Ecto neural progenitor cell (in vitro differentiated cells): Measurements from ENCODE around the gene TTC39C.
"Not testable (repeated sequence)": the region's sequence is repeated elsewhere in the genome, so short reads cannot be mapped to it uniquely, and the experiment has no call there.

ENCODE experiments used
- DNase-seq: peaks from one replicate; pipeline ENCODE4 v3.0.0-alpha.2; 2018; ENCODE audit warnings: low spot score

TTC39C gene

GRCh38 chr18:24018299-24018886 is 3.8 kb downstream of the TTC39C start:
- DNase-seq, result no peak

DNA sequence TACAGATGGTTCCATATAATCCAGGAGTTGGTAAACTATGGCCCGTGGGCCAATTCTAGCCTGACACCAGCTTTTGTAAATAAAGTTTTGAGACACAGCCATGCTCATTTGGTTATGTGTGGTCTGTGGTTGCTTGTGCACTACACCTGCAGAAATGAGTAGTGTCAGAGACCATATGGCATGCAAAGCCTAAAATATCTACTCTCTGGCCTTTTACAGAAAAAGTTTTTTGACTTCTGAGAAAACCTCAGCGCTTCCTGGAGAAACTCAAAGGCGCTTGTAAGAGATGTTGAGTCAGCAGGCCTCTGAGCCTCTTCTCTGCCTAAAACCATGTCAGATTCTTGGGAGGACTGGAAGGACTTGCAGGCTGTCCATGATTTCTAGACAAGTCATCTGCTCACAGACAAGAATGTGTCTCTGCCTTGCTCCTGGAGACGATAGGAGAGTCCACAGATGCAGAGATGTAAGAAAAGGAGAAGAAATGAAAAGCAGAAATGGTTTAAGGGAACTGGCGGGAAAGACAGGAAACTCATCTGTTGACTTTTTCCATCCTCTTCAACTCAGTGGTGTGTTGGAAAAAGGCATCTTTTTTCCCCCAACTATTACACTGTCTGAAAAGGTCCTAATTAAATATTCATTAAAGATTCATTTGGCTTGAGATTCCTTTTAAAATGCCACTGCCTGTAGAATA is 5.2 kb downstream of the TTC39C start:
- no peak for DNase-seq

- DNase-seq, result no peak
Observed at GRCh38 chr18:24021505-24021904, 7.0 kb downstream of the TTC39C start.

DNA sequence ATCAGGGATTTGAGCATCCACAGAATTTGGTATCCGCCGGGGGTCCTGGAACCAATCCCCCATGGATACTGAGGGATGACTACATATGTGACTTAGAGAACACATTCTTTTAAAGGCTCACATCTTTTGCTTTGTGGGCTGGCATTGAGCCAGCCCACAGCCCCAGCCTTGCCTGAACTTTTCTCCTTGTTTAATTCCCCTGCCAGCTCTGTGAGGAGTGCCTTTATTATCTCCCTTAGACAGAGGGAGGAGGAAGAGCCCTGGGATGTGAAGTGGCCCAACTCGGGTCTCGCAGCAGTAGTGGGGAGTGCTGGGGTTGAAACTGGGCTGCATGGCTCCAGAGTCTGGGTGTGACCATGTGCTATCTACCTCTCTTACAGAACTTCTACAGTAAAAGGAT is 7.6 kb downstream of the TTC39C start:
- no peak for DNase-seq

DNA sequence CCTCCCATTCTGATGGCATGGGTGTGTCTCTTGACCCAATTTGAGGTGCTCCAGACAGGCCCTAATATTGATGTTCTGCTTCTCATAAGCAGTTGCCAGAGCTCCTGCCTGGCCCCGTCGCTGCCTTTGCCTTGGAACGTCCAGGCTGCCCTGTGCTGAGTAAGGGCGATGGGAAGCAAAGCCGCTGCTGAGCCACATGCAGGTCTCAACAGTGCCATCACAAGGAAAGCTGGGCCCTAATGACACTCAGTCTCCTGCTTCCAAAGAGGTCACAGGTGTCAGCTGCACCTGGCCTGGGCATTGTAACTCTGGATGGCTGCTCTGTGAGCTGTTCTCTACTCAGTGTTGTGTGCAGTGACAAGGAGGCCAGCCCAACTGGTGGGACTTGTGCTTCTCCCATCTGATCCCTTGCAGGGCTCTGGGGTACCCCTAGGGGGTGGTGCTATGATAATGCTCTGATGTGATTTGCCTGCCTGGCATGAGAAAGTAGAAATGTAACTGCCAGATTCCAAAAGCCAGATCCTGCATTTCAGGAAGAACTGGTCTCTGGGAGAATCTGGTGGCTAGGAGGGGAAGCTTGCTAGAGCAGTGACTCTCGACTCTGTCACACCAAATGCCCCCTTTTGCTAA is 8.7 kb downstream of the TTC39C start:
- peak; percentile 54 for DNase-seq

DNA sequence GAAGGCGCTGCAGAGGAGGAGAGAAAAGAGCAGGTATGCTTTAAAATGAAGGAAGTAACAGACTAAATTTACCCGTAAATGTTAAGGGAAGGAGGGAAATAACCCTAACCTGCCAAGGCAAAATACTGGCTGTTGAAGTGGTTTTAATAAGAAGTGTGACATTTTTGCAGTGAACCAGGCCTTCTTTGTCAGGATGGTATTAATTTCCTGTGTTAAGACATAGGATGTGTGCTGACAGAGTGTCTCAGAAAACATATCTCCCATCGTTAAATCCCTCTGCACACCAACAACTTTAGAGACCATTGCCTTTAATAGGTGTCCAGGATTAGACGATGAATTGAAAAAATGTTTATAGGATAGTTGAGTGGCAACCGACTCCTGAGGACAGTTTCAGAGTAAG is 9.9 kb downstream of the TTC39C start:
- DNase-seq, result no peak

GRCh38 chr18:24026457-24026856 is 11.9 kb downstream of the TTC39C start:
- no peak for DNase-seq

DNA sequence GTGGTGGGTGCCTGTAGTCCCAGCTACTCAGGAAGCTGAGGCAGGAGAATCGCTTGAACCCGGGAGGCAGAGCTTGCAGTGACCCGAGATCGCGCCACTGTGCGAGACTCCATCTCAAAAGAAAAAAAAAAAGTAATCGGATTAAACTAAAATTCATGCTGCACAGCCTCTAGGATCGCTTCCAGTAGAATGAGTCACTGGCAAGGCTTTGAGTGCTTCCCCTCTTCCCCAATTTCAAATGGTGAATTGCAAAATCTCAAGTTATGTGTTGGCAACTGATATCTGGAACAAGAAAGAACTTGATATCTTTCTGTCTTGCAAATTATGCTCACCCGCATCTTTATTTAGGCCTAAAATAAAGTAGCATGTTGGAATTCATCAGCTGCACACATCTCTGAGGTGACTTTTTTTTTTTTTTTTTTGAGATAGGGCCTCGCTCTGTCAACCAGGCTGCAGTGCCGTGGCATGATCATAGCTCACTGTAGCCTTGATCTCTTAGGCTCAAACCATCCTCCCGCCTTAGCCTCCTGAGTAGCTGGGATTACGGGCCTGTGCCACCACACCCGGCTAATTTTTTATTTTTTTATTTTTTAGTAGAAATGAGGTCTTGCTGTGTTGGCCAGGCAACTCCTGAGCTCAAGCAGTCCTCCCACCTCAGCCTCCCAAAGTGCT is 12.7 kb downstream of the TTC39C start:
- no peak for DNase-seq

DNA sequence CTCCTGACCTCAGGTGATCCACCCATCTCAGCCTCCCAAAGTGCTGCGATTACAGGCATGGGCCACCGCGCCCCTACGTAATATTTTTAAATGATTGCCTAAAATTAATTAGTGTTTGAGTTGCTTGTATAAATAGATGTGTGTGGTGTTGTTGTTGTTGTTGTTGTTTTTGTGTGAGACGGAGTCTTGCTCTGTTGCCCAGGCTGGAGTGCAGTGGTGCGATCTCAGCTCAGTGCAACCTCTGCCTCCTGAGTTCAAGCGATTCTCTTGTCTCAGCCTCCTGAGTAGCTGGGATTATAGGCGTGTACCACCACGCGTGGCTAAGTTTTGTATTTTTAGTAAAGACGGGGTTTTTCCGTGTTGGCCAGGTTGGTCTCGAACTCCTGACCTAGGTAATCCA is 14.4 kb downstream of the TTC39C start:
- not testable (repeated sequence) for DNase-seq

DNA sequence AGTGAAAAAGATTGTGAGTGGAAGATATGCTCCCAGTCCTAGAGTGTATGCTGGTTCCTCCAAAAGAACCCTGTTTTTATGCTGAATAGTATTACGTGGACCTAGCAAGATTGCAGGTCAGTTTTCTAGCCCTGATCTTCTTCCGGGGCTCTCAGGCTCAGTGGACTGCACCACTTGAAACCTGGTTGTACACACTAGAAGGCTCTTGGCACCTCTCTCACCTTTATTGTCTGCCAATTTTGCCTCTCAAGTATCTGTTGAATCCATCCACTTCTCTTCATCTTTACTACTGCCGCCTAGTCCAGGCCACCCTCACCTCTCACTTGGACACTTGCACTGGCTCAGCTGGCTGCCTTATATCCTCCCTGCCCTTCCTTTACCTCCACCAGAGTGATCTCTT is 16.8 kb downstream of the TTC39C start:
- DNase-seq, result no peak

DNA sequence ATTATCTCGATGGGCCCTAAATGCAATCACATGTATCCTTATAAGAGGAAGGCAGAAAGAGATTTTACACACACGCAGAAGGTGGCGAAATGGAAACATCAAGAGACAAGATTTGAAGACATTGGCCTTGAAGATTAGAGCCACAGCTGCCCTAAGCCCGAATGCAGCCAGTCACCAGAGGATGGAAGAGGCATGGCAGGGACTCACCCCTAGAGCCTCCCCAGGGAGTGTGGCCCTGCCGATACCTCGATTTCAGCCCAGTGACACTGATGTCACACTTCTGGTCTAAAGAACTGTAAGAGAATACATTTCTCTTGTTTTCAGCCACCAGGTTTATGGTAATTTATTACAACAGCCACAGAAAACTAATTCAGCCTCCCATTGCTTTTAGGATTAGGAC is 17.4 kb downstream of the TTC39C start:
- DNase-seq, result no peak

- DNase-seq, result no peak
Observed at GRCh38 chr18:24033641-24034412, 19.3 kb downstream of the TTC39C start.

GRCh38 chr18:24035316-24035715 is 20.8 kb downstream of the TTC39C start:
- DNase-seq, result no peak

DNA sequence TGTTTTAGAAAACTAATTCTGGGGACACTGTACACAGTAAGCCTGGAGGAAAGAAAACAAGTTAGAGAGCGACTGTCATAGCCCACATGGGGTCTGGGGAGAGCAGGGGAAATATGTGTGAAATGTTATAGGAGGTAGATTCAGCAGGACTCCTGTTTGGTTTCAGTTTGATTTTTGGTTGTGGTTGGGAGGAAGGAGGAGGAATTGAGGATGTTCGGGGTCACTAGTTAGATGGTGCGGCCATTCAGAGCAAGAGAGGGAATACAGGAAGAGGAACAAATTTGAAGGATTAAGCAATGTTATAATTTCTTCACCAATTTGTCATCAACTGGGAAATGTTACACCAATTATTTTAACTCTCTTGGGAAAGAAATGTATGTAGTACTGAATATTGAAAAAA is 25.1 kb downstream of the TTC39C start:
- DNase-seq, result no peak

- DNase-seq, result no peak
Observed at GRCh38 chr18:24041691-24042090, 27.1 kb downstream of the TTC39C start.

DNA sequence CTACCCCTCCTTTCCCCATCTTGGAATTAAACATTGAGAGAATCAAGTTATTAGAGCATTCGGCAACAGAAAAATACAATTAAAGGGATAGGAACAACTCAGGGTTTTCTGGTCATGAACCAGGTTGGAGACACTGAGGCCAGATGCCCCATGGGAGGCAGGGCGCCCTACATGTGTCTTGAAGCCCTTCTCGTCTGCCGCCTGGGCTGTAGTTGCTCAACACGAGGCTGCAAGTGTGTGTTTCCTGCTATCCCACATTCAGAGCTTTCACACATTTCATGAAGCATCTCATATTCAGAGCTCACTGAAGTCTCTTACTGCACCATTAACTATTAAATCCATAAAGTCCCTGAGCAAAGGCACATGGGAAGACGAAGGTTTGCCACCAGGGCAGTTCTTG is 28.8 kb downstream of the TTC39C start:
- DNase-seq, result no peak

GRCh38 chr18:24048261-24048660 is 33.7 kb downstream of the TTC39C start:
- no peak for DNase-seq

DNA sequence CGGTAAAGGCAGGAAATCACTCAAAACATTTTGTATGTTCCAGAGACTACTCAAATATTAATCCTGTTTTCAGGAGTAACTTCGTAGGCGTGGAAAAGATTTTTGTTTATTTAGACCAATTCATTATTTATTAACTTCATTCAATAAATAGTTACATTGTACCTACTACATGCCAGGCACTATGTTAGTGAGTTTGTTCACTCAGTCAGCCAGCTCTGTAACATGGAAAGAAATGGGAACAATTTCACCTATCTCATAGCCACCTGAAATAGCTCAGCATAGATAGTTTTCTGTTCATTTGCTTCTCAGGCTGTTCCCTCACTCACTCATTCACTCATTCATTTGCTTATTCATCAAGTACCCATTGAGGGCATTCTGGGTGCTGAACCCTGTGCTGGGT is 34.6 kb downstream of the TTC39C start:
- no peak for DNase-seq

- DNase-seq, result no peak
Observed at GRCh38 chr18:24051031-24051947, 36.7 kb downstream of the TTC39C start.

DNA sequence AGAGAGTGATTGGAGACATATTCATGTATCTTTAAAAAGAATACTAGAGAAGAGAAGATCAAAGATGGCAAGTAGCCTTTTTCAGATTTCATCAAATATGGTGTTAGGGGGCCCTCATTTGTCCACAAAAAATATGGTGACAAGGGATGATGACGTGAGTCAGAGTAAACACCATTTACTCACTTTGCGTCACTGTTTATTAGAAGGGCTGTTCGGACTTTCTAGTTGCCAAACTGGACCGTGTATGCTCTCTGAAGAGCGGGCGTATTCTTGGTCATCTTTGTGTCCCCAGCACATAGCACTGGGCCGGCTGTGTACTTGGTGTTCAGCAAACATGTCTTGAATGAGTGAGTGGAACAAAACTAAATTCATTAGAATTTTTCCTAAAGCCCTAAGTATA is 37.5 kb downstream of the TTC39C start:
- no peak for DNase-seq

- DNase-seq, result no peak
Observed at GRCh38 chr18:24053211-24053610, 38.7 kb downstream of the TTC39C start.
